HG02943 (cell line): ENCODE results near the gene ARHGAP26.

Experiments used
- ATAC-seq: cut with Tn5 transposase; IDR thresholded peaks from one replicate; pipeline ENCODE4 v1.9.1; 2021; ENCODE audit warnings: mild to moderate bottlenecking, low read depth, moderate library complexity; ENCODE audit not compliant: unreplicated experiment

ARHGAP26 gene

GRCh38 chr5:142866563-142867275 lies 96.5 kb downstream of the ARHGAP26 start:
- peak; percentile 65 for ATAC-seq

- ATAC-seq, result no peak
Measured at GRCh38 chr5:142869886-142870285, 99.7 kb downstream of the ARHGAP26 start.

GRCh38 chr5:142870532-142871362 lies 100.6 kb downstream of the ARHGAP26 start:
- no peak for ATAC-seq

GRCh38 chr5:142871363-142872193 lies 101.4 kb downstream of the ARHGAP26 start:
- ATAC-seq, result no peak

- no peak for ATAC-seq
Measured at GRCh38 chr5:142872217-142872616, 102.0 kb downstream of the ARHGAP26 start.

GRCh38 chr5:142872795-142873194 lies 102.6 kb downstream of the ARHGAP26 start:
- no peak for ATAC-seq

GRCh38 chr5:142873831-142874230 lies 103.7 kb downstream of the ARHGAP26 start:
- no peak for ATAC-seq

- ATAC-seq, result no peak
Measured at GRCh38 chr5:142874540-142874939, 104.4 kb downstream of the ARHGAP26 start.

- no peak for ATAC-seq
Measured at GRCh38 chr5:142875936-142876335, 105.8 kb downstream of the ARHGAP26 start.

- no peak for ATAC-seq
Measured at GRCh38 chr5:142876817-142877216, 106.6 kb downstream of the ARHGAP26 start.

GRCh38 chr5:142878111-142878510 lies 107.9 kb downstream of the ARHGAP26 start:
- no peak for ATAC-seq

GRCh38 chr5:142878638-142879037 lies 108.5 kb downstream of the ARHGAP26 start:
- ATAC-seq, result no peak

- no peak for ATAC-seq
Measured at GRCh38 chr5:142881076-142881783, 111.1 kb downstream of the ARHGAP26 start.

GRCh38 chr5:142881784-142882126 lies 111.6 kb downstream of the ARHGAP26 start:
- ATAC-seq, result no peak

GRCh38 chr5:142883025-142883424 lies 112.8 kb downstream of the ARHGAP26 start:
- no peak for ATAC-seq

GRCh38 chr5:142883438-142883837 lies 113.3 kb downstream of the ARHGAP26 start:
- ATAC-seq, result no peak

GRCh38 chr5:142884029-142884428 lies 113.9 kb downstream of the ARHGAP26 start:
- no peak for ATAC-seq

GRCh38 chr5:142886211-142886610 lies 116.0 kb downstream of the ARHGAP26 start:
- no peak for ATAC-seq

- no peak for ATAC-seq
Measured at GRCh38 chr5:142886956-142887355, 116.8 kb downstream of the ARHGAP26 start.

- no peak for ATAC-seq
Measured at GRCh38 chr5:142888469-142889085, 118.4 kb downstream of the ARHGAP26 start.
